Endometrium (tissue), 2 donors: ENCODE data around the gene RIMKLA.

Experiments used
- FAIRE-seq: peaks from 2 replicates; lab custom pipeline; 2012; peaks lifted over from hg19 to GRCh38; lab: Jason Lieb, UNC
- donor health status: control.
- donor health status: control.

The RIMKLA gene

GRCh38 chr1:42372796-42373195 lies 7.8 kb upstream of the RIMKLA start:
- FAIRE-seq, result no peak

- no peak for FAIRE-seq
Measured at GRCh38 chr1:42379794-42380585, 602 bp upstream of the RIMKLA start.

GRCh38 chr1:42381280-42381673 lies 685 bp downstream of the RIMKLA start:
- no peak for FAIRE-seq

GRCh38 chr1:42385283-42385682 lies 4.7 kb downstream of the RIMKLA start:
- FAIRE-seq, result no peak

GRCh38 chr1:42386051-42386450 lies 5.5 kb downstream of the RIMKLA start:
- no peak for FAIRE-seq

- no peak for FAIRE-seq
Measured at GRCh38 chr1:42392255-42392654, 11.7 kb downstream of the RIMKLA start.

GRCh38 chr1:42392967-42393848 lies 12.6 kb downstream of the RIMKLA start:
- no peak for FAIRE-seq

GRCh38 chr1:42399315-42400100 lies 18.9 kb downstream of the RIMKLA start:
- FAIRE-seq, result no peak

GRCh38 chr1:42403880-42404400 lies 23.3 kb downstream of the RIMKLA start:
- FAIRE-seq, result no peak

GRCh38 chr1:42414551-42415496 lies 34.2 kb downstream of the RIMKLA start:
- no peak for FAIRE-seq

GRCh38 chr1:42417166-42417565 lies 36.6 kb downstream of the RIMKLA start:
- FAIRE-seq, result no peak

- FAIRE-seq, result no peak
Measured at GRCh38 chr1:42418516-42418915, 37.9 kb downstream of the RIMKLA start.

- no peak for FAIRE-seq
Measured at GRCh38 chr1:42419126-42419821, 38.7 kb downstream of the RIMKLA start.

- no peak for FAIRE-seq
Measured at GRCh38 chr1:42420121-42420520, 39.5 kb downstream of the RIMKLA start.

GRCh38 chr1:42420911-42421585 lies 40.5 kb downstream of the RIMKLA start:
- no peak for FAIRE-seq

- no peak for FAIRE-seq
Measured at GRCh38 chr1:42422737-42423136, 42.1 kb downstream of the RIMKLA start.

GRCh38 chr1:42423681-42424080 lies 43.1 kb downstream of the RIMKLA start:
- FAIRE-seq, result no peak

- no peak for FAIRE-seq
Measured at GRCh38 chr1:42424201-42424600, 43.6 kb downstream of the RIMKLA start.

- FAIRE-seq, result no peak
Measured at GRCh38 chr1:42427240-42427639, 46.6 kb downstream of the RIMKLA start.

GRCh38 chr1:42429603-42430002 lies 49.0 kb downstream of the RIMKLA start:
- no peak for FAIRE-seq
